ENCODE data around the gene DMRTB1.

Gene DMRTB1

DNA sequence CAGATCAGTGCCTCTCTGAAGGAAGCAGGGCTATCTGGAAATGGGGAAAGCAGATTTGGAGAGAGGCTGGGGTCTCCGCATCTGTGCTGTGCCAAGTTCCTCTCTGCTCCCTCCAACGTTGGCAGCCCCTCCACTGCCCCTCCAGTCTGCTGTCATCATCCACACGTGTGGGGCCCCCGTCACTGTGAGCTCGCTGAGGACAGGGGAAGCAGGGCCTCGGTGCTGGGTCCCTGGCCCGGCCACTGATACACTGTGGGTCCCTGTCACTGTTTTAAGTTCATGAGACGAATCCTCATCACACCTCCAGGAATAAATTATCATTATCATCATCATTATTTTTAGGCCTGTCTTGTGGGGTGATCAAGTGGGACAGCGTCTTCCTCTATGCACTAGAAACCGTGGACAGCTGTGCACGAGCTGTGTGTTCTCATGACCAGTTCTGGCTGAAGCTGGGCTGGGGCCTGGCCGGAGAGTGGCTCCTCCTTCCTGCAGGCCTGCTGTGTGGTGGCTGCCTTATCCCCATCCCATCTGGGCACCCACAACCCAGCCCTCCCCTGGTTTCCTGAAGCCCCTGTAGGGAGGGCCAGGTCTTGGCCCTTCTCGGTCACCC is 52.2 kb downstream of the DMRTB1 start:
- H3K4me1 ChIP-seq (ENCODE audit: insufficient read depth, low read length), result no peaks in the 10 kb centered on the region
- no peak for DNase-seq
- H3K4me2 ChIP-seq (ENCODE audit: insufficient read depth, low read length), result no peak overlapping the region
- 0 out of 2 replicates have a peak, but pooled peaks cover 2% of the 10 kb centered on the region for H4K20me1 ChIP-seq (ENCODE audit: insufficient read depth, low read length)
- H3K9me3 ChIP-seq (ENCODE audit: insufficient read depth, low read length, severe bottlenecking), result no peaks in the 10 kb centered on the region
- H3K9ac ChIP-seq (ENCODE audit: low read depth, low read length), result no peak overlapping the region
- H3K79me2 ChIP-seq (ENCODE audit: insufficient read depth, low read length), result no peaks in the 10 kb centered on the region
- H3K27ac ChIP-seq (ENCODE audit: low read length), result no peak overlapping the region
- ATAC-seq (ENCODE audit: insufficient read depth, low read depth), result no peak
- no peaks in the 10 kb centered on the region for H3K36me3 ChIP-seq (ENCODE audit: insufficient read depth, low read length)
- TF ChIP-seq EZH2 (IDR thresholded peaks at IDR 0.05; ENCODE audit: borderline replicate concordance, low read depth, low read length, severe bottlenecking), result no peak
- TF ChIP-seq, protein P1, sequence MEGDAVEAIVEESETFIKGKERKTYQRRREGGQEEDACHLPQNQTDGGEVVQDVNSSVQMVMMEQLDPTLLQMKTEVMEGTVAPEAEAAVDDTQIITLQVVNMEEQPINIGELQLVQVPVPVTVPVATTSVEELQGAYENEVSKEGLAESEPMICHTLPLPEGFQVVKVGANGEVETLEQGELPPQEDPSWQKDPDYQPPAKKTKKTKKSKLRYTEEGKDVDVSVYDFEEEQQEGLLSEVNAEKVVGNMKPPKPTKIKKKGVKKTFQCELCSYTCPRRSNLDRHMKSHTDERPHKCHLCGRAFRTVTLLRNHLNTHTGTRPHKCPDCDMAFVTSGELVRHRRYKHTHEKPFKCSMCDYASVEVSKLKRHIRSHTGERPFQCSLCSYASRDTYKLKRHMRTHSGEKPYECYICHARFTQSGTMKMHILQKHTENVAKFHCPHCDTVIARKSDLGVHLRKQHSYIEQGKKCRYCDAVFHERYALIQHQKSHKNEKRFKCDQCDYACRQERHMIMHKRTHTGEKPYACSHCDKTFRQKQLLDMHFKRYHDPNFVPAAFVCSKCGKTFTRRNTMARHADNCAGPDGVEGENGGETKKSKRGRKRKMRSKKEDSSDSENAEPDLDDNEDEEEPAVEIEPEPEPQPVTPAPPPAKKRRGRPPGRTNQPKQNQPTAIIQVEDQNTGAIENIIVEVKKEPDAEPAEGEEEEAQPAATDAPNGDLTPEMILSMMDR (IDR thresholded peaks at IDR 0.05; ENCODE audit: borderline replicate concordance, extremely low read depth, low read length, poor library complexity, severe bottlenecking), result no peak
- H3K4me3 ChIP-seq (ENCODE audit: low read depth in 1 of 2, low read length in 2 of 2), result no peak overlapping the region
- no peak overlapping the region for H2AFZ ChIP-seq (ENCODE audit: low read depth, low read length)
- no peaks in the 10 kb centered on the region for H3K27me3 ChIP-seq (ENCODE audit: insufficient read depth, low read length, poor library complexity)

DNA sequence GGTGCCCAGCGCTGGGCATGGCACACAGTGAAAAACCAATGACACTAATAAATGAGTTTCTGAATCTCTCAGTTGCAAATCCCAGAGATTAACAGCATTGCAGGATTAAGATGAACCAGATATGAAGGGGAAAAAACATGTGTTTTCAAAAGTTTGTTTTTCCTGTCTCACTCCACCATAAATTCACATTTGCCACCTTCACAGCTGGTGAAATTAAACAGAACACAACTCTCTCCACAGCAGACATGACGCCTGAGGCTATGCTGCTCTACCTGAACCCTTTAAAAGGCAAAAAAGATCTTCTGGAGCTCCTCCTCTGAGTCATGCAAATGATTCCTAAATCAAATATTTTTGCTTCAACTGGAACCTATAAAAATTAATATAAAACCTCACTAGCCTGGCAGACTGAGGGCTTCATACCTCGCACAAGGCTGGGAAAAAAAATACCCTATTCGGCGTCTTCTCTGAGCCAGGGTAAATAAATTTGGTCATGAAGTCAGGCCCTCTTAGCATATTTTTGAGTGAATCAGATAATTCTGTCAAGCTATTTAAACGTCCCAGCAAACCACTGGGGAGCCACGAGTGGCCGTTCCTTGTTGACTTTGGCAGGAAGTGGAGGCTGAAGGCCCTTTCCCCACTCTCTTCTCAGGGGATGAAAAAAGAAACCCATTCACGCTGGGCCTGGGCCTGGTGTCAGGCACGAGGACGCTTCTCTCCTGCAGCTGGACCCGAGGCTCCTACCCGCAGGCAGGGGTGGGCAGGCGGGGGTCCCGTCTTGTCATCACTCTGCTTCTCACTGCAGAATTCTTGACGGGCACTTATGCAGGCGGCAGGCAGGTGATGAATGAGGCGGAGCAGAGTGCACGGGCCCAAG is 53.0 kb downstream of the DMRTB1 start:
- Histone ChIP-seq H3K4me1 (ENCODE audit: insufficient read depth, low read length) (no peaks in the 10 kb centered on the region), H3K4me2 (ENCODE audit: insufficient read depth, low read length) (no peak overlapping the region), H4K20me1 (ENCODE audit: insufficient read depth, low read length) (0 out of 2 replicates have a peak, but pooled peaks cover 2% of the 10 kb centered on the region), H3K79me2 (ENCODE audit: insufficient read depth, low read length) (no peaks in the 10 kb centered on the region), H3K9ac (ENCODE audit: low read depth, low read length) (no peak overlapping the region), H3K9me3 (ENCODE audit: insufficient read depth, low read length, severe bottlenecking) (no peaks in the 10 kb centered on the region), H2AFZ (ENCODE audit: low read depth, low read length) (no peak overlapping the region), H3K27ac (ENCODE audit: low read length) (no peak overlapping the region), H3K4me3 (ENCODE audit: low read depth in 1 of 2, low read length in 2 of 2) (no peak overlapping the region), H3K36me3 (ENCODE audit: insufficient read depth, low read length) (no peaks in the 10 kb centered on the region), H3K27me3 (ENCODE audit: insufficient read depth, low read length, poor library complexity) (no peaks in the 10 kb centered on the region)
- DNase-seq (no peak), ATAC-seq (ENCODE audit: insufficient read depth, low read depth) (no peak)
- TF ChIP-seq, protein P1 (IDR thresholded peaks at IDR 0.05; ENCODE audit: borderline replicate concordance, extremely low read depth, low read length, poor library complexity, severe bottlenecking), result no peak
- no peak for TF ChIP-seq EZH2 (IDR thresholded peaks at IDR 0.05; ENCODE audit: borderline replicate concordance, low read depth, low read length, severe bottlenecking)

DNA sequence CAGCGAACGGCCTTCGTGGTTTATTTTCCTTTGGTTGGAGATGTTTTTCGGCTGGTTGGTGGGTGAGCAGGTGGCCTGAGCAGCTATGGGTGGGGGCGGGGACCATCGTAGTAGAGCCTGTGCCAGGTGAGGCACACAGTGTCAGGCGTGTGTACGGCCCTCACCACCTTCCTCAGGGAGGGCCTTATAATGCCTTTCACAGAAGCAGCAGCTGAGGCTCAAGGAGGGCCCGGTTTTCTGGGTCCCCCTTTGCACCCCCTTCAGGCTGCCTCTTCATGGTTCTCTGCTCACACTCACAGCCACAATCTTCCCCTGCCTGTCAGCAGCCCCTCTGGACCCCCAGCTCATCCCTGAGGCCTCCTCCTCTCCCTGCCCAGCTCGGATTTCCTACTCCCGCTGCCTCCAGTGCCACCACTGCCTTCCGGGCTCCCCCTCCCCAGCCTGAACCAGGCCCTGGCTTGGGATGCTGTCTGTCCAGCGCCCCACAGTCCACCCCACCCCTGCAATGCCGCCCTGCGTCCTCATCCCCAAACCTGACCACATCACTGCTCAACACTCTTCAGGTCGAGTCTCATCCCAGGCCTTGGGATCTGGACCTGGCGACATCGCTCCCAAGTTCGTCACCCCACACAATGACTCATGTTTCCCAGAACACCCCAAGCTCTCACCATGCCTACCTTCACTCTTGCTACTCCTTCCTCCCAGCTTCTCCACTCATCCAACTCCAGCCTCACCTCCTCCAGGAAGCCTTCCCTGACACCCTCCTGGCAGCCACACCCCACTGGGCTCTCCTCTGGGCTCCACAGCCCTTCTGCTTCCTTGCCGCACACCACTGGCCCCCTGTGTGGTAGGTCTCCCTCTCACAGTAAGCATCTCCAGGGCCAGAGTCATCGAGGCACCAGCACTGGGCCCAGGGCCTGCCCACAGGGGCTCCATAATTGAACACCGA is 53.9 kb downstream of the DMRTB1 start:
- DNase-seq, result no peak
- H3K4me3 ChIP-seq (ENCODE audit: low read depth in 1 of 2, low read length in 2 of 2), result no peak overlapping the region

More for the DNA sequence above, 53.9 kb downstream of the DMRTB1 start:
- Histone ChIP-seq H4K20me1 (ENCODE audit: insufficient read depth, low read length) (0 out of 2 replicates have a peak, but pooled peaks cover 2% of the 10 kb centered on the region), H3K27ac (ENCODE audit: low read length) (no peak overlapping the region), H3K36me3 (ENCODE audit: insufficient read depth, low read length) (no peaks in the 10 kb centered on the region), H3K4me2 (ENCODE audit: insufficient read depth, low read length) (no peak overlapping the region), H2AFZ (ENCODE audit: low read depth, low read length) (no peak overlapping the region), H3K79me2 (ENCODE audit: insufficient read depth, low read length) (no peaks in the 10 kb centered on the region), H3K4me1 (ENCODE audit: insufficient read depth, low read length) (no peaks in the 10 kb centered on the region), H3K9ac (ENCODE audit: low read depth, low read length) (no peak overlapping the region), H3K27me3 (ENCODE audit: insufficient read depth, low read length, poor library complexity) (no peaks in the 10 kb centered on the region), H3K9me3 (ENCODE audit: insufficient read depth, low read length, severe bottlenecking) (no peaks in the 10 kb centered on the region)
- TF ChIP-seq, protein P1 (IDR thresholded peaks at IDR 0.05; ENCODE audit: borderline replicate concordance, extremely low read depth, low read length, poor library complexity, severe bottlenecking), result no peak
- no peak for TF ChIP-seq EZH2 (IDR thresholded peaks at IDR 0.05; ENCODE audit: borderline replicate concordance, low read depth, low read length, severe bottlenecking)
- no peak for ATAC-seq (ENCODE audit: insufficient read depth, low read depth)

Measured in DND-41 (cell line).